Stimulated activated CD4-positive, alpha-beta T cell treated with anti-CD3 and anti-CD28 coated beads, Interleukin-15, amount 100 ng/mL, for 48 hours (primary cell): Measurements from ENCODE around the gene RBM43.

Experiments
- DNase-seq, 2 donors: peaks; one replicate each; pipeline ENCODE4 v3.0.0-alpha.2; 2020; ENCODE audit warnings: low read depth in 2 of 2

Gene RBM43

DNA sequence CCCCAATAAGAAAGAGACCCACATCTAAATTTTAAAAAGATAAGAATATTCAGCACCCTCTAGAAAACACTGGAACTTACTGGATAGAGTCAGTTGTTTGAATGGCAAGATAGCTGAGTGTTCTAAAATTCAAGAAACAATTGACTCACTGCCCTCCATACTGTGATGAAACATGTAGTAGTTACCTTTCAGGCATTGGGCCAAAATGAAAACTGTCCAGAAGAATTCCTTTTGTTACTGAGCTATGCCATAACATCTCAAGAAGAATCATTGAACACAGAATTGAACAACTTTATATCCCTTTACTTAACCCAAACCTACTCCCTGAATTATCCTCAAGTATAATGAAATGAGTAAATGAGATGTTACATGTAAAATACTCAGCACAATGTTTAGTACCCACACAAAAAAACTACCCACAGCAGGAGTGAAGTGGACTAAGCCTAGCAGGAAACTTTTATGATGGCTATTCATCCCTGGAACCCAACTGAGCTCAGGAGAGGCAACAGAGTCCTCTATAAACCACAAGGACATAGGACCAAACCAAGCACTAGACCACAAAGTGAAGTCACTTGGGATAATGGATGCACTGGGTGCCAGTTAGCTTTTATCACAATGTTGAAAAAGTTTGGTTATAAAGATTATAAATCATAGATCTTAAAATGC is 32.7 kb downstream of the RBM43 start:
- no peak for DNase-seq

DNA sequence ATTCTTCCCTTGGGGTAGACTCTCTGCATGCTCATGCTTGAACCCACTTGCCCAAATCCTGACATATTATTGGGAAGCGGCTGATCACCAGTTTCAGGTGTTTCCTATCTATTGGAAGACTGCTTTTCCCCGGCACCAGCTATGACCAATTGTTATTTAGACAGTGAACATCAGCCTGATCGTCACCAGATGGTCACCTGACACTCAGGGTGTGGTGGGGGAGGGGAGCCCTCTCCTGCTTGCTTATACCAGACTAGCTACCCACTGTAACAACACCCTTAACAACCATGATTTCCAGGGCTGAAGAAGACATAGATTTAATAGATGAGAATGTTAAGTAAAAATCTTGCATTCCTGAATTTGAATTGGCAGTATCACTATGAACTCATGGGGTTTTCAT is 44.3 kb downstream of the RBM43 start:
- no peak for DNase-seq

DNA sequence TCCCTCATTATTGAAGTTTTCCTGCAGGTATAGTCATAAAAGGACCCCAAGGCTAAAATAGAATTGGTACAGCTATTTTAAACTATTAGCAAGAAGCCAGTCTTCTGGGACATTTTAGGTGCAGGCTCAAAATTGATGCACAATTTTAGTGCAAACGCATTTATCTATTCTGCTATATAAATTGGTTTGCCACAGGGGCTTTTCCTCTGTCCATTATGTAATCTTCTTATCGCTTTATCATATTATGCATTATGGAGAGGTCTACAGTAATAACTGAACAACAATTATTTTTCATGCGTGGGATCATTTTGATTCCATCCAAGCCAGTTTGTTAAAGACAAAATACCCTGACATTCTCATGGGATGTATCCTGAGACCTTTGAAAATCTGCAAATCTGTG is 54.6 kb downstream of the RBM43 start:
- DNase-seq, result no peak

- DNase-seq, result no peak
Measured at GRCh38 chr2:151206446-151206968, 55.2 kb downstream of the RBM43 start.

- DNase-seq, result no peak
Measured at GRCh38 chr2:151205571-151205970, 56.1 kb downstream of the RBM43 start.

DNA sequence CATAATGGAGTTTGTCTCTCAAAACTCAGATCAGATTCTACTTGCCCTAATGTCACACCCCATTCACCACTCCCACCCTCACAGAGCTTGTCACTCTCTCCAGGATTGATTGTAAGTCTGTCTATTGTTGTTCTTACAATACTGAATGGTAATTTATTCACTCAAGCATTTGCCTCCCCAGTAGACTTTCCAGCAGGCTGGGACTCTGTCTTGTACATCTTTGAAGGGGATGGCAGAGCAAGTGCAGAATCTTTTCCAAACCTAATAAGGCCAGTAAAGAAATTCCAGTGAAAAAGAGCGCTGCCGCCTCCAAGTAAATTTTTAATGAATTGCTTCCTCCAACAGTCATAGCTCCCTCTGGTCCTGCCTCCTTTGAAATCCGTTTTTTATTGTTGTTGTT is 56.9 kb downstream of the RBM43 start:
- no peak for DNase-seq

GRCh38 chr2:151200844-151201243 is 60.8 kb downstream of the RBM43 start:
- DNase-seq, result no peak

DNA sequence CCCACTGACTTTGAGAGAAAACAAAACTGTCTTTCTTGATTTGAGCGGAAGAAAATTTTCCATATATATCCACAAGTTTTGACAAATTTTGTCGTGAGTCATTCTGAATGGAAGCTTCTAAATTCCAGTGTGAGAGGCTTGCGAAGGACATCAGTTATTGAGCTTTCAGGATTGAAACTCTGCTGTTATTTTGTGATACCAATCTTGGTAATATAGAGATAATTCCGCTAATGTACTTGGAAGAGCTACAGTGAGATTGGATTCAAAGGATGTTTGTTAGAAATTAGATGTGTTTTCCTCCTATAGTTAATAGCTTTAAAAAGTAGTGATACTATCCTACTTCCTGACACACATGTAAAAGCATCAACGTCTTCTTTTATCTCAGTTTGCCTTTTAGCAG is 61.4 kb downstream of the RBM43 start:
- no peak for DNase-seq

GRCh38 chr2:151198645-151199044 is 63.0 kb downstream of the RBM43 start:
- DNase-seq, result no peak
